Measurements from ENCODE around the gene MTUS2.

MTUS2 gene

DNA sequence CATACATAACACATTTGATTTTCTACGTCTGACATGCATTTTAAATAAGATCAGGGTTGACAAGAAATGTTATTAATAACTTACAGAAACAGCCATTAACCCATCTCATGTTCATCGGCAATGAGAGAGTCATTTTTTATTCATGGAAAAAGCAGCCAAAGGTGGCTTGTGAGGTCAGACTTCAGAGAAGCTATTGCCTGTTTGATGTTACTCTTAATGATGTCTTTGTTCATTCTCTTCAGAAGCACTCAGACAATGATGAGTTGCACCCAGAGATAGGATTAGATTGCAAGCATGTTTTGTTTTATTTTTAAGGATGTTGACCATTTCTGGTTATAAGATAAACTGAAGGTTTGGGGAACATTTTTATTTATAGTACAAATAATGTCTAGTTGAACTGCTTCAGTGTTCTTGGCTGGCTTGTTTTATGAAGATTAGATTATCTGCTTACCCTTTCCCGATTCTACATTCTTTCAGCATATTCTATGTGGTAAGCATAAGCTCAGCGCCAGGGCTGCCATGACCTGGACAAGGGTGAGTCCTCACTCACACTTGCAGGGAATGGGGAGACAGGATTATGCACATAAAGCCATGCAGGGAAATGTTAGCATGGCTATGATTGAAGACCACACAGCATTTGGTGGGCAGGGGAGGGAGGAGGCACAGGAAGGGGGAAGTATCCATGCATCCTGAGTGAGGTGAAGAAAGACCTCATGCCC lies 288.1 kb downstream of the MTUS2 start:
- DNase-seq (ENCODE audit: low read depth): no peak

DNA sequence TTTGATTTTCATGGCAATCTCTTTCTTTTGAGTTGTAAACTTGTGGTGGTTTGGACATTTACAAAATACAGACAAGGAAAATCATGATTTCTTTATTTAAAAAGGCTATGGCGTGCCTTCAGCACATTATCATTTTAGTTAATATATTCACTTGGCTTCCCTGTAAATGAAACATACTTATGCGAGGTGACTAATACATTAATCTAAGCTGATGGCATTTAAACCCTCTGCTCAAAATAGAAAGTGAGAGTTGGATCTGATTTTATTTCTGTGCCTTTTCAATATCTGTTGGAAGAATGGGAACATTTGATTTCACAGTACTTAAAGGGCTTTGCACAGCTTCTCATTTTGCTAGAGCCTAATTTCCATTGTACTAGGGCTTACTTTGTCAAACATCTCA lies 289.8 kb downstream of the MTUS2 start:
- no peak for DNase-seq (ENCODE audit: low read depth)

DNA sequence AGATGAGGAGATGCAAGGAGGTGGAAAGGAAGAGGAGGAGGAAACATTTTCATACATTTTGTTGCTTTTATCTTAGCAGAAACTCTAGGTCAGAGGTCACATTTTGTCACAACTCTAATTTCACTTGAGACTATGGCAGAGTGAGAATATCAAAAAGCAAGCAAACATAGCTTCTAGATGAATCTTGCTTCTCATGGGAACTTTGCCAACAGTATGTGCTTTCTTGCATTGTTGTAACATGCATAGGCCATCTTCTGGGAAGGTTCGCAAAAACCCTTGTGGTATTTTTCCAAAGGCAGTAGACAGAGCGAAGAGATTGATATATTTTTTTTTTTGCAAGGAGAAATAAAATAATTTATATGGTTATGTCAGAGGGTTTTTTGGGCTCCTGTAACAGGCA lies 291.3 kb downstream of the MTUS2 start:
- DNase-seq (ENCODE audit: low read depth): no peak

DNA sequence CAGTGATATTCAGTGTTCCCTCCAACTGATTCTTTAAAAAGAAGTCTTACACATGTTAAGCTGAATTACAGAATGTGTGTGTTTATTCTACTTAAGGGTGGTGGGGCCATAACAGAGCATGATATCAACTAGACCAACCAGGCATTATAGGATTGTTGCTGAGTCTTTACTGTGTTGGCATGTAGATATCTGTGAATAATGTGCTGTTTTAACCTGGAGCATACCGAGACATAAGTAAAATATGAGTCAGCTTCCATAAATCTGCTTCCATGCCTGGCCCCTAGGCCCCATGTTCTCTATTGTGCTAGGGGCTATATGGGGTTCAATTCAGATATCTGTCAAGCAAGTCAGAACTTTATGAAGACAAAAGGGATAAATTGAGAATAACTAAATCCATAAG lies 295.7 kb downstream of the MTUS2 start:
- no peak for DNase-seq (ENCODE audit: low read depth)

DNA sequence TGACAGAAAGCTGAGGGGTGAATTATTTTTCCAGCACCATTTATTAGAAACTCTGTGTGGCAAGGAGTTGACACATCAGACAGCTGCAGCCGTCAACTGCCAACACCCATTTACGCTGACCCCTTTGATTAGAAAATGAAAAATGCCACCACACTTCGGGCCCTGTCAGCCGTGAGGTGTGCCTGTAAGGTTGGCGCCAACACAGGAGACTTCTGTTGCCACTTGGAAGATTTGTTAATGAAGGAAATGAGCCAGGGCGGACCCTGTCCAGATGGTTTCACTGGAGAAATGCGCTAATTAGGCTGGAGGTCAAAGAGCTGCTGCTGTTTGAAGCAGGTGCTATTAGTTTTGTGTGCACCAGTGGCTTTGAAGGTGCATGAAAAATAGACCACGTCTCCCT lies 297.5 kb downstream of the MTUS2 start:
- DNase-seq (ENCODE audit: low read depth): no peak

DNA sequence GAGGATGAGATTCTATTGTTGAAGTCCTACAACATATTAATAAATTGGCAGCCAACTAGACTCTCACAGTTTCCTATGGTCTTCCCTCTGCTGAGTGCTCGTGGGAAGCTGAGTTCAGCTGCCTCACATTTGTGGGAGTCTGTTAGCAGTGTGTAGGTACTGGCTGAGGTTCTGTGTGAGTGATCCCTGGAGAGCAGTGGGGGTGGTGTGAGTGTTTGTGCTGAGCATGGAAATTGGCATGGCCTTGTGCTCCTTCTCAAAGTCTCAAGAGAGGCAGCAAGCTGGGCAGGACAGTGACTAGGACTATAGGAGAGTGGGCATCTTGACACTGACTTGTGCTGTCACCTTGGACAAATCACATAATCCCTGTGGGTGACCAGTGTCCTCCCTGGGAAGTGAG lies 298.3 kb downstream of the MTUS2 start:
- DNase-seq (ENCODE audit: low read depth): no peak

DNA sequence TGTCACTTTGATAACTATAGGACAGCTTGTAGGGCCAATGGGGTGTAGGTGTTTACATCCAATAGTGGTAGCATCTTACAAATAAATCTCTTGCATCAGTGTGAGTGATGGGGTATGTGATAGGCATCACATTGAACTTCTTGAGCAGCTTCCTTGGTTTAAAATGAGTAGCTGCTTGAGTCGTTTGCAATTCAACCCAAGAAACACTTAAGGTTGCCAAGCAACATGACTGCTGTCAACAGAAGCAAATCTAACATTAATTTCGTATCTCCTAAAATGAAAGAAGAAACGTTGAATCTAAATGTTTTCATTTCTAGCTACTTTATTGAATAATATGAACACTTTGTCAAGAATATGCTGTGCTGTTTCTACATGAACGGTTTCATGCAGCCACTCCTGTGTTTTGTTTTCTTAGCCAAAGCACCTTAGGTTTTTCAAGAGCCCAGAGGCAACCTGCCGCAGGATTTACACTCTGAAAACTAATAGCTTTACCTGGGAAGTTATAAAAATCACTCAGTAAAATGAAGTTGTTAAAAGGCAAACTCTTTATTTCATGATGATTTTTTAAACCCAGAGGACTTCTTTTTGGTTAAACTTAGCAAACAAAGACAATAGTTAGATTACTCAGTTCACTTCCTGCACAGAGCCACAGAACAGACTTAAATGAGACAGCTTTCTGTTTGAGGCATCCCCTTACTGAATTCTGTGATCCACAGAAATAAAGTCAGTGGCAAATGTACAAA lies 305.2 kb downstream of the MTUS2 start:
- DNase-seq (ENCODE audit: low read depth): no peak

DNA sequence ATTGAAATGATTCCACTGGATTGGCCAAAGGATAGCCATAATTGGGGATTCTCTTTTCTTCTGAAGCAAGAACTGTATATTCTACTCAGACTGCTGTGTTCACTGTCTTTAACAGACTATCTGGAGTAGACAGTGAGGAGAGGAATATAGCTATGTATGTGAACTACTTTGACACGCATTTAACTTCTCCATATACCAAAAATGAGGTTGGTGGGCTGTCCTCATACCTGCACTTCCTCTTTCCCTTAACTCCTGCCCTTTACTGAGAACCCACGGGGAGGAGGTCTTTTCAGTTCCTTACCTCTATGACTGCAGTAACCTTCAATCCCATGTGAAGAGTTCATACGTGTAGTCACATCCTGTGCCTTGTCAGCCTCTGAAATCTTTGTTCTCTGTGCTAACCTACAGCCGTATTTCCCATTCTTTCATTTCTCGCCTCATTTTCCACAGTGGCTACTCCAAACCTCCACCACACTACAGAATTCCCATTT lies 305.8 kb downstream of the MTUS2 start:
- DNase-seq (ENCODE audit: low read depth): no peak

DNA sequence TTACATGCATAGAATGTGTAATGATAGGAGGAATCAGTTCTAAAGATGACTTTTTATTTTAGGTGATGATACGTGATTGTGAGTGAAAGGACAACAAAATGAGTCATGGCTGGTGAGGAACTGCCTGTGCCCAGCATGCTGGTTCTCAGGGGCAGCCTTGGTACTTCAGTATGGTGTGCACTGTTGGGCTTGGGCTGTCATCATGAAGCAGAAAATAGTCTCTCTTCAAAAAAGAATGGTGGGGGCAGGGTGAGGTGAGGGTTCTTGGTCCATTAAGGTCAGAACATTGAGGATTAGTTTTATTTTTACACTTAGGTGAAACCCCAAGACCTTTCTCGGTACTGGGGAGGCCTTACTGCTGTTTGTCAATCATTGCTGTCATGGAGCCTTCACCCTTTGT lies 309.5 kb downstream of the MTUS2 start:
- DNase-seq (ENCODE audit: low read depth): no peak

DNA sequence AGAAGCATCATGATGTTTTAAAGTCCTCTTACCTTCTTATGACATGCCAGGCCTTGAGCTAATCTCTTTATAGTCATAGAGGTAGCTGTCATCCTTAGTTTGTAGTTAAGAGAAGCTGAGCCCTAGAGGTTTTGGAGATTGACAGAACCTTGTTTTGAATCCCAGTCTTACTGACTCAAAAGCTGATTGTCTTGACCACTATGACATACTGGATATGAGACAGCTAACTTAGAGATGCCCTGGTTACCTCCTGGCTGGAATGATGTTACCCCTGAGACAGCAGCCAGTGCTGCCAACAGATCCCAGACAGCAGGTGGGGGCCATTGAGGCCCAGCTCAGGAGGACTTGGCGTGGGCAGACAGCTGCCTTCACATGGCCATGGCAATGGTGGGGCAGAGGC lies 311.0 kb downstream of the MTUS2 start:
- no peak for DNase-seq (ENCODE audit: low read depth)

DNA sequence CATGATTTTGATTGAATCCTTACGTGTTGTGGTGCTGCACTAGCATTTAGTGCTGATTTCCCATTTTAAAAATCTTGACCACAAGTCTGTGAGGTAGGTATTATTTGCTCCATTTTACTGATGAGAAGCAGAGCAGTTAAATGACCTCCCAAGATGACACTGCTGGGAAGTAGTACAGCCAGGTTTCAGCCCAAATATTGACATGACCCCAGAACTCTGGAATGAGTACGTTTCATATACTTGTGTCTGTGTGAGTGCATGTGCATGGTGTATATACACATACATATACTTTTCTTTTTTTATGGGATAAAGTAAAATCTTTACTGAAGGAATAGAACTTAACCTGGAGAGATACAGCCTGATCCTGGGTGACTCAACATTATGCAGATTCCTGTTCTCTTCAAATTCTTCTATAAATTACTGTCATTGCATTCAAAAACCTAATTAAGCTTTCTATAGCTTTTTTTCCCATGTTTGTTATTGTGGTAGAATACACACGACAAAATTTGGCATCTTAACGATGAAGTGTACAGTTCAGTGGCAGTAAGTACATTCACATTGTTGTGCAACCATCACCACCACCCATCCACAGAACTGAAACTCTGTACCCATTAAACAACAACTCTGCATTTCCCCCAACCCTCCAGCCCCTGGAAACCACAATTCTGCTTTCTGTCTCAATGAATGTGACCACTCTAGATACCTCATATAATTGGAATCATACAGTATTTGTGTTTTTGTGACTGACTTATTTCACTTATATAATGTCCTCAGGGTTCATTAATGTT lies 311.9 kb downstream of the MTUS2 start:
- DNase-seq (ENCODE audit: low read depth): no peak

DNA sequence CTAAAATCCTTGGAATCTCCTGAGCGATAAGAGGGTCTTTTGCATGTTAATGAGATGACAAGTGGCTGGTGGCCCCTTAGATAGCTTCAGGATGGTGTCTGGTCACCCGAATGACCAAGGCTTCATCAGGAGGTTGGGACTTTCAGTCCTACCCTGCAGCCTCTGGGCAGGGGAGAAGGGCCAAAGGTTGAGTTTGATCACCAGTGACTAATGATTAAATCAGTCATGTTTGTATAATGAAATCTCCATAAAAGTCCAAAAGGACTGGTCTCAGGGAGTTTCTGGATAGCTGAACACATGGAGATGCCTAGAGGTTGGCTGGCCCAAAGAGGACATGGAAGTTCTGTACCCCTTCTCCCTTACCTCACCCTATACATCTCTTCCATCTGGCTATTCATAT lies 316.2 kb downstream of the MTUS2 start:
- DNase-seq (ENCODE audit: low read depth): no peak

DNA sequence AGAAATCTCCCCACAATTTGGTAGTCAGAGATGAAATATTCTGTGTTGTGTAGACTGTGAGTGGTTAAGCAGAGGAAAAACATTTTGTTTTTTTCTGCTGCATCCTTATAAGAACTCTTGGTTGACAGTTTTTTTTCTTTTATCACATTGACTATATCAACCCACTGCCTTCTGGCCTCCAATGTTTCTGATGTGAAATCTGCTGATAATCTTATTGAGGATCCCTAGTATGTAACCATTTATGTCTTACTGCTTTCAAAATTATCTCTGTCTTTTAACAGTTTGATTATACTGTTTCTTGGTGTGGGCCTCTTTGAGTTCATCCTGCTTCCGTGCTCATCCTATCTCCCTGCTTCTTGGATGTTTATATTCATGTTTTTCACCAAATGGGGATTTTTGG lies 316.9 kb downstream of the MTUS2 start:
- DNase-seq (ENCODE audit: low read depth): no peak

DNA sequence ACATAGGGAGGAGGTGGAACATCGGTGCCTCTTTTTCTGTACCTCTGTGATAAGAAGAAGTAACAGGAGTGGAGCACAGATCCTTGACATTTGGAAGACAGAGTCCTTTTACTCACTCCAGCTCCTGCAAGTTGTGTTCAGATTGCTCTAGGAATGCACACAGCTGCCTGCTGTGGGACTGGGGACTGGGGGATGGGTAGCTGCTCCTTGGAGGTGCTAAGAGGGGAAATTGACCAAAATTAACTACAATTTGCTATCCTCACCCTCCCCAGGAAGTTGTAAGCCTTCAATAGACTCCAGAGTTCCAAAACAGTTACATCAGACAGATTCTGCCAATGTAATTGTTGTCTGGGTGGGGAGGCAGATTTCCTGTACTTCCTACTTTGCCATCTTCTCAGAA lies 317.9 kb downstream of the MTUS2 start:
- DNase-seq (ENCODE audit: low read depth): no peak

DNA sequence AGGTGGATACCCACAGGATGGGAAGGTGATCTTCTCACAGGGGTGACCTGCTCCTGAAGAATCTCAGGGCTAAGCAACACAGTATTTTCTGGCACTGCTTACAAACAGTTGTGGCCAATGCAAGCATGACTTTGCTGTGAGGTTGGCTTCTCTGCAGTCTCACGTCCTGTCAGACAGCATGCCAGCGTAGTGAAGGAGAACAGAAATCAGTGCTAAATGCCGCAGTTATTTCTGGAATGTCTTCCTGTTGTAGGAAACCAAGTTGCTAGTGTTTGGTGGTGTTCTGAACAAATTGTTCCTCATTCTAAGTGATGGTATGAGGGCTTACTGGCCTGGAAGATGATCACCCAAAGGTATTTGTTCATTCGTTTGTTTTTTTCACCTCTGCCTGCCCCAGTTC lies 320.1 kb downstream of the MTUS2 start:
- peak; percentile 2 for DNase-seq (ENCODE audit: low read depth)

DNA sequence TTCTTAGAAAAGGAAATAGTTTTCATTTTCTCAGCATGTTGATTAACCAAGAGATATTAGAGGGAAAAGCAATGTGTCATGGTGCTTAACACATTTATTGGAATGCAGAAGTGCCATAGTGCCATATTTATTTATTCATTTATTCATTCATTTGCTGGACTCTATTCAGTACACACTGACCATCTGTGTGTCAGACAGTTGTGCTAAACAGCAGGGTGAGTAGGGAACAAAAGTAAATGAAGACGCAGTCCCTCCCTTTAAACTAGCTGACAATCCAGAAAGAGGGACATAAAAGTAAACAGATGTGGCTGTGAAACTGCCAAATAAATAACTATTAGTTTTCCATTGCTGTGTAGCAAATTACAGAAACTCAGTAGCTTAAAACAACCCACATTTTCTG lies 323.7 kb downstream of the MTUS2 start:
- DNase-seq (ENCODE audit: low read depth): no peak

DNA sequence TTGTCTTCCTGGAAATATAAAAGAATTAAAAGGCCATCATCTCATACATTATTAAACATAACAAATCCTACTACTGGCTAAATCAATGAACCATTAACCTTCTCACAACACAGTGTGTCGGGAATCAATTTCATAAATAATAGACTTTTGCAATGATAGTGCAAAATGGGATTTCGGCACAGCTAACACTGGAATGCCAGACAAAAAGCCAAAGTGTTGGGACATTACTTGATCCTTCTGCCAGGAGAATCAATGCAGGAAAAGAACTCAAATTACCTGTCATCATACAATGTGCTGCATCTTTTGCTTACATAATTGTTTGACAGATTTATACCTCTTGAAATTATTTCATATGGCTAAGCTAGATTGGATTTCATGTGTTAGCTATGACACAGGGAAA lies 334.3 kb downstream of the MTUS2 start:
- no peak for DNase-seq (ENCODE audit: low read depth)

DNA sequence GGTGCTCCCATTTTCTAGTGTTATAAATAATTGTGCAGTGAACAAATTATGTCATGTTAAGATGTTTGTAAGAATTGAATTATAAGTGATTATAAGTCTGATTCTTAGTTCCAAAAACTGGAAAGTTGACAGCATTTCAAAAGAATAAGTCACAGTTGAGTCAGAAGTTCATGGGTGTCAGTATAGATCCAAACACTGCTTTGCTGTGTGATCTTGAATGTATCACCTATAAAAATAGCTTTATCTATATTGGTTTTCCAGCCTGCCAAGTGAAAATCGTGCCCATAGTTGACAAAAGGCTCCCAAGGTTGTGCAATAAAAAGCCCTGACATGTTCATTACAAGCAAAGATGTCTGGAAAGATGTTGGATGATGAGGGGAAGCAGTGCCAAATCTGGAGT lies 336.0 kb downstream of the MTUS2 start:
- DNase-seq (ENCODE audit: low read depth): no peak

DNA sequence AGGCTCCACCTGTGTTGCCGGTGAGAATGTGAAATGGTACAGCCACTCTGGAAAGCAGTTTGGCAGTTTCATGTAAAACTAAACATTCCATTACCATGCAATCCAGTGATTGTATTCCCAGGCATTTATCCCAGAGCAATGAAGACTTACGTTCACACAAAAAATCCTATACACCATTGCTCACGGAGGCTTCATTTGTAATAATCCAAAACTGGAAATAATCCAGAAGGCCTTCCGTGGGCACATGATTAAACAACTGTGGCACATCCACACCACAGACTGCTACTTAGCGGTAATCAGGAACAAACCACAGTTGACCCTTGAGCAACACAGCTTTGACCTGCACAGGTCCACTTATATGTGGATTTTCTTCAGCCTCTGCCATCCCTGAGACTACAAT lies 339.7 kb downstream of the MTUS2 start:
- DNase-seq (ENCODE audit: low read depth): no peak

DNA sequence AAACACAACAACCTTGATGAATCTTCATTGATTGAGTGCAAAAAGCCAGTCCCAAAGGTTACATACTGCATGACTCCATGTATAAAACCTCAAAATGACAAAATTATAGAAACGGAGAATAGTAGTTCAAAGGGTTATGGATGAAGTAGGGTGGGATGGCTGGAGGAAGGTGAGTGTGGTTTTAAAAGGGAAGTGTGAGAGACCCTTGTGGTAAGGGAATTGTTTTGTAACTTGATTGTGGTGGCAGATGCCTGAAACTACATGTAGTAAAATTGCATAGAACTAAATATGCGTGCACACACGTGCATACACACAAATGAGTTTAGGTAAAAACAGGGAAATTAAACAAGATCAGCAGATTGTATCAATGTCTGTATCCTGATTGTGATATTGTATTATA lies 340.7 kb downstream of the MTUS2 start:
- no peak for DNase-seq (ENCODE audit: low read depth)

DNA sequence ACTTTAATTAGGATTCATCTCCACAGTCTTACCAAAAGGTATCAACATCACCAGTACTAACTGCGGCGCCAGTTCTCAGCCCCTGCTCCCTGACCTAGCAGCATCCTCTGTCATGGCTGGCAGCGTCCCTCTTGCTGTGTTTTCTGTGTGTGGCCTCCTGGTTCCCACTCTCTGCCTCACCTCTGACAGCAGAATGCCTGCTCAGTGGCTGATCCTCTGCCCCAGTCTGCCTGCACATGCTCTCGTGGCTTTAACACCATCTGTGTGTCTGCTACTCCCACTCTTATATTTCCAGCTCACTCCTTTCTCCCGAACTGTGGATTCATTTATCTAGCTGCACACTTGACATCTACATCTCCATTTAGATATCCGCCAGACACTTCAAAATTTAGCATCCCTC lies 341.5 kb downstream of the MTUS2 start:
- no peak for DNase-seq (ENCODE audit: low read depth)

DNA sequence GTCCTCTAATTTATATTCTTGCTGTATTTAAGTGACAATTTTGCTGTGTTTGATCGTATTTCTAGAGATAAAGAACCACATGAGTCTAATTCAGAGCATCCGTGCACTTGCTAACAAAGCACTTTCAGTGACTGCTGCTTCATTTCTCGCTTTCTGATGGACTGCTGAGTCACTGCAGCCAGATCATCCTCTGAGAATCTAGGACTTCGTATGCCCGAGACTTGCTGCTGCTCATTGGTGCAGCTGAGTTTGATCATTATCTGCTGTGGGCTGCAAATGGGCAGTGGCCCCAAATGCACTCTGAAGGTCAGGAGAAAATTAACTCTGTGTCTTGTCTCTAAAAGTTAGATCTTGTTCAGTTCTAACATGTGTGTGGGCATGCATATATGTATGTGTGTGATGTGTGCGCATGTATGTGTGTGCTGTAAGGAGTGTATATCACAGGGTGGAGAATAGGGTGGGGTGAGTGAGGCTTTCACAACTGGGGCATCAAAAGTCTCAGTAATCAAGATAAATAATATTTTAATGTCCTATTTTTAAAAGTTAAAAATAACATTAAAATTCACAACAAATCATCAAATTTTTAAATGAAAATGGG lies 342.6 kb downstream of the MTUS2 start:
- peak; percentile 14 for DNase-seq (ENCODE audit: low read depth)

DNA sequence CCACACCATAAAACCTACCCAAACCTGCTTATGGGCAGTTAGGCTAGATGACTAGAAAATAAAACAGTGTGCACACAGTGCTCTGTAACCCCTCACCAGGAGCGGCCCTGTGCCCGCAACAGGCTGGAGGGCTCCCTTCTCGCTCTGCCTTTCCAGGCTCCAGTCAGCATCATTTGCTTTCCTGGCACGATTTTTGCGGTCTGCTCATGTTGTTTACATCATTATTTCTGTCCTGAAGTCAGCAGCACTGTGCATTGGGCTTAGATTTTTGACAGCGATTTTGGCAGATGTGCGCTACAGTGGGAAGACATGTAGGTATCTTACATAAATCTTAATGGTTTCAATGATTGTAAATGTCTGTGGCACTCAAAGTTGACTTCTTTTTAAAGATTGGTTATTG lies 344.0 kb downstream of the MTUS2 start:
- DNase-seq (ENCODE audit: low read depth): no peak

All from HS-5 (cell line).